CD14-positive monocyte (primary cell): Measurements from ENCODE around the gene CENPP. TPM values are rescaled to one million over a fixed set of nuclear protein-coding genes. Genes with fewer than 3 reads are reported as not detected.

Experiments used
- DNase-seq, 3 donors: peaks; one replicate each; pipeline ENCODE4 v3.0.0-alpha.2; 2011 to 2022
- H2AFZ ChIP-seq: 2 replicates; pipeline ENCODE4 v1.6.0; 2012; ENCODE audit warnings: mild to moderate bottlenecking, low read depth, low read length, inconsistent platforms; ENCODE audit not compliant: insufficient read depth, poor library complexity, severe bottlenecking
- H3K27ac ChIP-seq, 2 donors: 1 replicate in 1 of 2; 2 replicates in 1 of 2; pipeline ENCODE4 v1.5.1; 2012 to 2013; ENCODE audit warnings: low read length in 2 of 2, control low read depth in 1 of 2, inconsistent platforms in 1 of 2, low read depth in 1 of 2, mild to moderate bottlenecking in 1 of 2
- H3K27me3 ChIP-seq, 2 donors: one replicate each; pipeline versions ENCODE4 v1.6.0 to v1.6.1; 2011 to 2013; ENCODE audit warnings: low read length in 2 of 2; ENCODE audit not compliant: control insufficient read depth in 2 of 2, insufficient read depth in 2 of 2
- H3K36me3 ChIP-seq, 2 donors: replicated peaks in 1 of 2; 1 replicate in 1 of 2; 2 replicates in 1 of 2; pipeline versions ENCODE4 v1.5.1 to v1.6.1; 2012 to 2013; ENCODE audit warnings: low read length in 2 of 2, control low read depth in 1 of 2, inconsistent platforms in 1 of 2, mild to moderate bottlenecking in 1 of 2; ENCODE audit not compliant: insufficient read depth in 2 of 2, control insufficient read depth in 1 of 2
- H3K4me1 ChIP-seq, 2 donors: 1 replicate in 1 of 2; 2 replicates in 1 of 2; pipeline versions ENCODE4 v1.5.1 to v1.6.1; 2012 to 2013; ENCODE audit warnings: low read length in 2 of 2, control low read depth in 1 of 2, inconsistent platforms in 1 of 2, mild to moderate bottlenecking in 1 of 2, moderate library complexity in 1 of 2; ENCODE audit not compliant: insufficient read depth in 2 of 2, control insufficient read depth in 1 of 2
- H3K4me2 ChIP-seq: replicated peaks from 2 replicates; pipeline ENCODE3; 2012; ENCODE audit warnings: low read length, moderate library complexity, mild to moderate bottlenecking; ENCODE audit not compliant: poor library complexity, severe bottlenecking; ENCODE audit errors: extremely low read depth
- H3K4me3 ChIP-seq, 3 experiments: fragments of 200-600 bp in 1 of 3; sonication (generic) in 1 of 3; replicated peaks in 1 of 3; 1 replicate in 2 of 3; 2 replicates in 1 of 3; pipeline ENCODE4 v1.5.1; 2011 to 2013; ENCODE audit warnings: low read length in 3 of 3, mild to moderate bottlenecking in 3 of 3, control low read depth in 2 of 3, low read depth in 2 of 3, inconsistent platforms in 1 of 3, moderate library complexity in 1 of 3
- H3K79me2 ChIP-seq: 2 replicates; pipeline ENCODE4 v1.6.0; 2012; ENCODE audit warnings: mild to moderate bottlenecking, control low read depth, inconsistent platforms, low read length, moderate library complexity; ENCODE audit not compliant: insufficient read depth
- H3K9ac ChIP-seq: 2 replicates; pipeline ENCODE4 v1.6.0; 2017; ENCODE audit warnings: low read length, mild to moderate bottlenecking; ENCODE audit not compliant: insufficient read depth, poor library complexity, severe bottlenecking
- H3K9me3 ChIP-seq, 2 donors: replicated peaks in 1 of 2; 1 replicate in 1 of 2; 2 replicates in 1 of 2; pipeline versions ENCODE4 v1.5.1 to v1.6.1; 2012 to 2013; ENCODE audit warnings: low read length in 2 of 2, control low read depth in 1 of 2; ENCODE audit not compliant: control insufficient read depth in 1 of 2, insufficient read depth in 1 of 2
- H4K20me1 ChIP-seq: 2 replicates; pipeline ENCODE4 v1.6.0; 2012; ENCODE audit warnings: mild to moderate bottlenecking, low read length, control low read depth, moderate library complexity; ENCODE audit not compliant: insufficient read depth
- H3K27ac Mint-ChIP-seq, 7 donors: one replicate each; pipeline ENCODE4 v1.8.0; 2020; ENCODE audit warnings: mild to moderate bottlenecking in 7 of 7, mixed read lengths in 7 of 7, moderate library complexity in 6 of 7, inconsistent platforms in 2 of 7
- H3K27me3 Mint-ChIP-seq, 3 donors: one replicate each; pipeline ENCODE4 v1.8.0; 2021 to 2022; ENCODE audit warnings: low read depth in 3 of 3, mild to moderate bottlenecking in 3 of 3, mixed read lengths in 3 of 3, moderate library complexity in 3 of 3, inconsistent platforms in 1 of 3
- H3K36me3 Mint-ChIP-seq, 2 donors: one replicate each; pipeline ENCODE4 v1.8.0; 2020; ENCODE audit warnings: mixed read lengths in 2 of 2, inconsistent platforms in 1 of 2, mild to moderate bottlenecking in 1 of 2
- H3K4me1 Mint-ChIP-seq: one replicate; pipeline ENCODE4 v1.8.0; 2020; ENCODE audit warnings: mild to moderate bottlenecking, mixed read lengths
- H3K4me3 Mint-ChIP-seq, 2 donors: one replicate each; pipeline ENCODE4 v1.8.0; 2020; ENCODE audit warnings: mild to moderate bottlenecking in 2 of 2, mixed read lengths in 2 of 2, moderate library complexity in 1 of 2
- H3K9me3 Mint-ChIP-seq, 7 donors: one replicate each; pipeline ENCODE4 v1.8.0; 2020 to 2022; ENCODE audit warnings: mixed read lengths in 7 of 7, mild to moderate bottlenecking in 6 of 7, moderate library complexity in 6 of 7, inconsistent platforms in 2 of 7
- CTCF ChIP-seq: fragments of 200-600 bp; IDR thresholded peaks from one replicate; pipeline ENCODE4 v1.8.0; 2022; ENCODE audit warnings: antibody characterized with exemption, mild to moderate bottlenecking
- WGBS: methylation state at CpG from one replicate; pipeline ENCODE4 v1.1.5; 2013; ENCODE audit warnings: missing lambda C conversion rate; ENCODE audit not compliant: insufficient coverage; 5-methylcytosine and 5-hydroxymethylcytosine counted together
- intact Hi-C, 2 donors: fragments of 100-400 bp; cut with micrococcal nuclease; formaldehyde crosslinking; loops; one replicate each; pipeline versions ENCODE4 v1.15.0 to v1.15.1; 2023
- polyA plus RNA-seq, 3 donors: library from polyadenylated mRNA; depleted of rRNA in 1 of 3; unstranded in 2 of 3; stranded (reverse) in 1 of 3; fragments of 300-500 nt in 2 of 3; fragments of >200 nt in 1 of 3; fragmentation: Illumina TruSeq in 2 of 3; gene quantifications; 1 replicate in 2 of 3; 2 replicates in 1 of 3; pipeline ENCODE4 v1.2.3, GENCODE V29; 2012 to 2021

CENPP gene
- polyA plus RNA-seq, 3 donors: 0.50 to 1.1 (median 1.1) TPM

- no peak overlapping the region for H3K9ac ChIP-seq
- Mint-ChIP-seq H3K4me1 (no peaks in the 10 kb centered on the region), H3K27me3 (peaks cover 0 to 2% (median 0%) of the 10 kb centered on the region in 3 donors), H3K4me3 (no peak overlapping the region), H3K27ac (peak overlapping the region in 1 of 7 donors; percentile 11), H3K36me3 (peaks cover 87 to 93% of the 10 kb centered on the region in 2 donors), H3K9me3 (no peaks in the 10 kb centered on the region)
- no peaks in the 10 kb centered on the region for H4K20me1 ChIP-seq
- no peaks in the 10 kb centered on the region for H3K9me3 ChIP-seq
- no peaks in the 10 kb centered on the region for H3K79me2 ChIP-seq
- no peak overlapping the region for H3K27ac ChIP-seq
- H2AFZ ChIP-seq: no peak overlapping the region
- WGBS: 95% methylated on average over 8 of the region's 11 CpGs
- H3K36me3 ChIP-seq: peaks cover 72 to 95% of the 10 kb centered on the region in 2 donors
- intact Hi-C loops: no loop called here
- H3K4me3 ChIP-seq: no peak overlapping the region
- no peak overlapping the region for H3K4me2 ChIP-seq
- H3K27me3 ChIP-seq: no peaks in the 10 kb centered on the region
- no peaks in the 10 kb centered on the region for H3K4me1 ChIP-seq
- no peak for DNase-seq
- TF ChIP-seq CTCF: no peak
Measured at GRCh38 chr9:92616655-92617111, 290.9 kb downstream of the CENPP start.

- no peaks in the 10 kb centered on the region for H3K27me3 ChIP-seq
- intact Hi-C loops: no loop called here
- H4K20me1 ChIP-seq: no peaks in the 10 kb centered on the region
- H3K4me2 ChIP-seq: no peak overlapping the region
- H3K9me3 Mint-ChIP-seq: no peaks in the 10 kb centered on the region
- WGBS: 94% methylated on average over 8 of the region's 11 CpGs
- peaks cover 0 to 2% (median 0%) of the 10 kb centered on the region in 3 donors for H3K27me3 Mint-ChIP-seq
- H3K4me1 Mint-ChIP-seq: no peaks in the 10 kb centered on the region
- DNase-seq: no peak
- H3K36me3 ChIP-seq: peaks cover 70 to 94% of the 10 kb centered on the region in 2 donors
- H3K4me1 ChIP-seq: no peaks in the 10 kb centered on the region
- H2AFZ ChIP-seq: no peak overlapping the region
- H3K9ac ChIP-seq: no peak overlapping the region
- no peak overlapping the region for H3K4me3 Mint-ChIP-seq
- peaks cover 82 to 91% of the 10 kb centered on the region in 2 donors for H3K36me3 Mint-ChIP-seq
- no peaks in the 10 kb centered on the region for H3K9me3 ChIP-seq
- H3K27ac ChIP-seq: no peak overlapping the region
- no peak overlapping the region for H3K4me3 ChIP-seq
- H3K27ac Mint-ChIP-seq: peak overlapping the region in 1 of 7 donors; percentile 24
- no peak for TF ChIP-seq CTCF
- H3K79me2 ChIP-seq: no peaks in the 10 kb centered on the region
Measured at GRCh38 chr9:92617195-92617813, 291.6 kb downstream of the CENPP start.
